HG02588 (cell line): ENCODE measurements around the gene AKAP5.

Source experiments
- ATAC-seq: cut with Tn5 transposase; IDR thresholded peaks from one replicate; pipeline ENCODE4 v1.9.1; 2021; ENCODE audit warnings: mild to moderate bottlenecking, moderate library complexity; ENCODE audit not compliant: unreplicated experiment

AKAP5 gene

GRCh38 chr14:64465191-64465822 is at the start of gene AKAP5:
AKAP5 (plus strand) TSS chr14:64465499; CDS start chr14:64468395, 2,896 bp downstream.
- ATAC-seq, result peak; percentile 63

- no peak for ATAC-seq
Measured at GRCh38 chr14:64416348-64416932, 48.9 kb upstream of the AKAP5 start.

- no peak for ATAC-seq
Measured at GRCh38 chr14:64417055-64417770, 48.1 kb upstream of the AKAP5 start.

- no peak for ATAC-seq
Measured at GRCh38 chr14:64417771-64418125, 47.6 kb upstream of the AKAP5 start.

- no peak for ATAC-seq
Measured at GRCh38 chr14:64419003-64419402, 46.3 kb upstream of the AKAP5 start.

- ATAC-seq, result no peak
Measured at GRCh38 chr14:64421166-64421565, 44.1 kb upstream of the AKAP5 start.

GRCh38 chr14:64422005-64422404 is 43.3 kb upstream of the AKAP5 start:
- no peak for ATAC-seq

- ATAC-seq, result peak; percentile 60
Measured at GRCh38 chr14:64422756-64423155, 42.5 kb upstream of the AKAP5 start.

- ATAC-seq, result no peak
Measured at GRCh38 chr14:64423987-64424386, 41.3 kb upstream of the AKAP5 start.

- no peak for ATAC-seq
Measured at GRCh38 chr14:64434528-64434927, 30.8 kb upstream of the AKAP5 start.

GRCh38 chr14:64438181-64438841 is 27.0 kb upstream of the AKAP5 start:
- ATAC-seq, result no peak

GRCh38 chr14:64439141-64439540 is 26.2 kb upstream of the AKAP5 start:
- ATAC-seq, result no peak

GRCh38 chr14:64440494-64440893 is 24.8 kb upstream of the AKAP5 start:
- ATAC-seq, result no peak

GRCh38 chr14:64442300-64442988 is 22.9 kb upstream of the AKAP5 start:
- no peak for ATAC-seq

GRCh38 chr14:64444140-64444539 is 21.2 kb upstream of the AKAP5 start:
- ATAC-seq, result no peak

GRCh38 chr14:64444984-64445845 is 20.1 kb upstream of the AKAP5 start:
- peak; percentile 97 for ATAC-seq

GRCh38 chr14:64447876-64448670 is 17.2 kb upstream of the AKAP5 start:
- no peak for ATAC-seq

GRCh38 chr14:64450255-64450654 is 15.0 kb upstream of the AKAP5 start:
- no peak for ATAC-seq

GRCh38 chr14:64454671-64455070 is 10.6 kb upstream of the AKAP5 start:
- ATAC-seq, result no peak
